A549 (cell line): ENCODE results near the gene NDUFAF2. TPM values are rescaled to one million over a fixed set of nuclear protein-coding genes. Genes with fewer than 3 reads are reported as not detected.

ENCODE experiments used
- ATAC-seq, 2 experiments: fragments of 200-7000 bp in 1 of 2; fragments of >200 bp in 1 of 2; cut with Nextera tagmentation in 1 of 2; cut with Tn5 transposase in 1 of 2; 3 replicates each; pipeline versions ENCODE4 v1.8.0 to v1.9.1; 2018 to 2020; ENCODE audit warnings: mild to moderate bottlenecking in 1 of 2, moderate library complexity in 1 of 2
- CTCF ChIA-PET: fragments of 300-600 bp; sonication (Branson Sonifier 250); formaldehyde crosslinking; extraction: SDS; loops from one replicate; lab custom pipeline; 2021; ENCODE audit warnings: antibody characterized with exemption, inconsistent platforms; lab: Yijun Ruan, JAX
- POLR2A ChIA-PET: fragments of 350-600 bp; formaldehyde crosslinking; extraction: SDS; loops from one replicate; lab custom pipeline; 2021; ENCODE audit warnings: antibody characterized with exemption, inconsistent platforms; lab: Yijun Ruan, JAX
- DNase-seq, 2 experiments: peaks; one replicate each; pipeline versions ENCODE4 v3.0.0 to v3.0.0-alpha.2; 2011 to 2016; ENCODE audit warnings: low read depth in 1 of 2, low spot score in 1 of 2
- FAIRE-seq: peaks from 2 replicates; lab custom pipeline; 2011; peaks lifted over from hg19 to GRCh38; lab: Jason Lieb, UNC
- H3K27ac ChIP-seq, 2 experiments: fragments of >200 bp; sonication (Bioruptor Twin); formaldehyde crosslinking; 3 replicates each; pipeline ENCODE4 v1.5.1; 2016 to 2017
- H3K4me1 ChIP-seq: fragments of >200 bp; sonication (Bioruptor Twin); formaldehyde crosslinking; 3 replicates; pipeline ENCODE4 v1.6.1; 2016
- H3K4me2 ChIP-seq: fragments of >200 bp; sonication (Bioruptor Twin); formaldehyde crosslinking; 3 replicates; pipeline ENCODE4 v1.6.1; 2016
- H3K4me3 ChIP-seq: fragments of >200 bp; sonication (Bioruptor Twin); formaldehyde crosslinking; 3 replicates; pipeline ENCODE4 v1.5.1; 2016
- H3K9me3 ChIP-seq: fragments of >200 bp; sonication (Bioruptor Twin); formaldehyde crosslinking; 3 replicates; pipeline ENCODE4 v1.6.1; 2016
- CBX2 ChIP-seq: fragments of 200-600 bp; sonication (generic); IDR thresholded peaks from 2 replicates; pipeline ENCODE4 v1.6.1; 2016; ENCODE audit warnings: low read depth, mild to moderate bottlenecking, borderline replicate concordance
- CBX8 ChIP-seq: fragments of 200-600 bp; sonication (generic); IDR thresholded peaks from 2 replicates; pipeline ENCODE4 v1.6.1; 2016
- CEBPB ChIP-seq, 2 experiments: fragments of >200 bp in 1 of 2; sonication (Bioruptor Twin) in 1 of 2; formaldehyde crosslinking in 1 of 2; IDR thresholded peaks; 2 replicates each; pipeline ENCODE4 v1.6.1; 2012 to 2016
- CHD4 ChIP-seq: fragments of 200-600 bp; sonication (generic); IDR thresholded peaks from 2 replicates; pipeline ENCODE4 v1.6.1; 2016; ENCODE audit warnings: antibody characterized with exemption, mild to moderate bottlenecking, borderline replicate concordance
- CTCF ChIP-seq: fragments of >200 bp; sonication (Bioruptor Twin); formaldehyde crosslinking; IDR thresholded peaks from 3 replicates; pipeline ENCODE4 v1.5.1; 2016
- E2F6 ChIP-seq: IDR thresholded peaks from 2 replicates; pipeline ENCODE4 v1.6.1; 2012; ENCODE audit warnings: low read depth, borderline replicate concordance
- EHMT2 ChIP-seq: fragments of 200-600 bp; sonication (generic); IDR thresholded peaks from 2 replicates; pipeline ENCODE4 v1.6.1; 2016; ENCODE audit warnings: antibody characterized with exemption, low read depth, mild to moderate bottlenecking, moderate library complexity
- ELK1 ChIP-seq: fragments of 150-350 bp; IDR thresholded peaks from 2 replicates; pipeline ENCODE4 v1.6.1; 2014; ENCODE audit warnings: low read depth, mild to moderate bottlenecking, low read length
- FOSL2 ChIP-seq, 2 experiments: fragments of 450-650 bp in 1 of 2; fragments of >200 bp in 1 of 2; sonication (Bioruptor Twin) in 1 of 2; formaldehyde crosslinking; IDR thresholded peaks; 2 replicates each; pipeline versions ENCODE4 v1.5.0 to v1.6.1; 2016 to 2020; ENCODE audit warnings: mild to moderate bottlenecking in 1 of 2, moderate library complexity in 1 of 2
- FOXS1 ChIP-seq: fragments of 250-450 bp; sonication (Bioruptor Pico); IDR thresholded peaks from 2 replicates; pipeline ENCODE4 v1.5.0; 2020; ENCODE audit warnings: mild to moderate bottlenecking, moderate library complexity
- HDAC2 ChIP-seq: fragments of 200-600 bp; sonication (generic); IDR thresholded peaks from 2 replicates; pipeline ENCODE4 v1.6.1; 2016
- HOXA7 ChIP-seq: fragments of 250-450 bp; sonication (Bioruptor Pico); IDR thresholded peaks from 2 replicates; pipeline ENCODE4 v1.5.0; 2020; ENCODE audit warnings: mild to moderate bottlenecking, moderate library complexity
- HOXB5 ChIP-seq: fragments of 250-450 bp; sonication (Bioruptor Pico); IDR thresholded peaks from 2 replicates; pipeline ENCODE4 v1.5.0; 2020; ENCODE audit warnings: mild to moderate bottlenecking, moderate library complexity
- JUN ChIP-seq, 2 experiments: fragments of >200 bp; sonication (Bioruptor Twin); formaldehyde crosslinking; IDR thresholded peaks; 2 replicates in 1 of 2; 3 replicates in 1 of 2; pipeline ENCODE4 v1.6.1; 2016 to 2017
- JUNB ChIP-seq: fragments of >200 bp; sonication (Bioruptor Twin); formaldehyde crosslinking; IDR thresholded peaks from 2 replicates; pipeline ENCODE4 v1.6.1; 2016
- KDM1A ChIP-seq: fragments of 200-600 bp; sonication (generic); IDR thresholded peaks from 2 replicates; pipeline ENCODE4 v1.6.1; 2016; ENCODE audit warnings: low read depth, mild to moderate bottlenecking
- MAFK ChIP-seq: fragments of 450-650 bp; IDR thresholded peaks from 2 replicates; pipeline ENCODE4 v1.6.1; 2014; ENCODE audit not compliant: partially characterized antibody
- MAZ ChIP-seq: fragments of 150-350 bp; IDR thresholded peaks from 2 replicates; pipeline ENCODE4 v1.6.1; 2014; ENCODE audit warnings: antibody characterized with exemption, low read depth, low read length, borderline replicate concordance
- RAD21 ChIP-seq, 2 experiments: fragments of >200 bp in 1 of 2; sonication (Bioruptor Twin) in 1 of 2; formaldehyde crosslinking in 1 of 2; IDR thresholded peaks in 1 of 2; conservative IDR thresholded peaks in 1 of 2; 2 replicates in 1 of 2; 3 replicates in 1 of 2; pipeline ENCODE4 v1.6.1; 2012 to 2018; ENCODE audit warnings: inconsistent platforms in 1 of 2
- RARB ChIP-seq: fragments of 250-450 bp; sonication (Bioruptor Pico); IDR thresholded peaks from 2 replicates; pipeline ENCODE4 v1.8.0; 2021; ENCODE audit warnings: mild to moderate bottlenecking, moderate library complexity
- SREBF2 ChIP-seq: fragments of 450-650 bp; IDR thresholded peaks from 2 replicates; pipeline ENCODE4 v1.6.1; 2014; ENCODE audit warnings: mild to moderate bottlenecking, moderate library complexity
- TFCP2L1 ChIP-seq: fragments of 250-450 bp; sonication (Bioruptor Pico); IDR thresholded peaks from 2 replicates; pipeline ENCODE4 v1.5.0; 2021; ENCODE audit warnings: mild to moderate bottlenecking
- USF2 ChIP-seq: fragments of 450-650 bp; IDR thresholded peaks from 2 replicates; pipeline ENCODE4 v1.6.1; 2014; ENCODE audit warnings: antibody characterized with exemption
- ZFP36 ChIP-seq: fragments of 450-650 bp; IDR thresholded peaks from 2 replicates; pipeline ENCODE4 v1.6.1; 2014; ENCODE audit warnings: borderline replicate concordance; ENCODE audit not compliant: partially characterized antibody
- ZSCAN20 ChIP-seq: fragments of 250-450 bp; sonication (Bioruptor Pico); IDR thresholded peaks from 2 replicates; pipeline ENCODE4 v1.8.0; 2022; ENCODE audit warnings: mild to moderate bottlenecking, moderate library complexity
- WGBS: methylation state at CpG from one replicate; pipeline ENCODE4 v1.1.6; 2017; ENCODE audit errors: missing lambda C conversion rate; 5-methylcytosine and 5-hydroxymethylcytosine counted together
- polyA plus RNA-seq, 4 experiments: library from polyadenylated mRNA; depleted of rRNA in 3 of 4; stranded (reverse); fragments of >200 nt; fragmentation: RNase III in 1 of 4; extraction: RNeasy Plus Mini Kit Qiagen cat#74134 plus additional on column Dnase treatment in 1 of 4; gene quantifications; 2 replicates in 3 of 4; 3 replicates in 1 of 4; pipeline ENCODE4 v1.2.3, GENCODE V29; 2011 to 2017

NDUFAF2 gene
- polyA plus RNA-seq, 2 of the 4 experiments (the other 2 are of a cell fraction) = 66.1 to 83.7 TPM

GRCh38 chr5:61177070-61177469, 232.1 kb downstream of the NDUFAF2 start (continued):
- TF ChIP-seq HDAC2 (no peak), HOXA7 (CRISPR knock-in tag) (no peak), HOXB5 (CRISPR knock-in tag) (no peak), CBX8 (no peak), KDM1A (no peak), ZFP36 (no peak)

GRCh38 chr5:61177716-61178115, 232.7 kb downstream of the NDUFAF2 start:
- no peak overlapping the region for H3K4me2 ChIP-seq
- no peaks in the 10 kb centered on the region for H3K9me3 ChIP-seq
- ChIA-PET POLR2A (no interaction called here), CTCF (no interaction called here)
- no peaks in the 10 kb centered on the region for H3K4me1 ChIP-seq
- no peak for ATAC-seq
- H3K27ac ChIP-seq = no peak overlapping the region
- no peak for DNase-seq
- no peak for TF ChIP-seq TFCP2L1
- no peak for TF ChIP-seq MAZ
- TF ChIP-seq MAFK = no peak
- TF ChIP-seq E2F6 = no peak
- no peak overlapping the region for H3K4me3 ChIP-seq
- no peak for FAIRE-seq
- WGBS = 85% methylated on average over 7 of the region's 7 CpGs

- Histone ChIP-seq H3K9me3 (no peaks in the 10 kb centered on the region), H3K27ac (no peak overlapping the region), H3K4me3 (no peak overlapping the region), H3K4me1 (no peaks in the 10 kb centered on the region), H3K4me2 (no peak overlapping the region)
- FAIRE-seq (no peak), DNase-seq (no peak), ATAC-seq (no peak)
- no peak for TF ChIP-seq ZSCAN20 (CRISPR knock-in tag)
- no peak for TF ChIP-seq CEBPB (IDR thresholded peaks at IDR 0.05)
- TF ChIP-seq MAFK = peak; percentile 55
- ChIA-PET POLR2A (no interaction called here), CTCF (interaction anchor here (0.6 to 1.2 kb wide), 3 partner anchors 11 to 219 kb away, joined by 3 to 4 read pairs (median 3); no protein-coding TSS in a partner anchor)
- WGBS = 88% methylated on average over 4 of the region's 4 CpGs
Measured at GRCh38 chr5:61178702-61179101, 233.7 kb downstream of the NDUFAF2 start.

GRCh38 chr5:61180886-61181285, 235.9 kb downstream of the NDUFAF2 start:
- no peaks in the 10 kb centered on the region for H3K4me1 ChIP-seq
- no peak for ATAC-seq

More at GRCh38 chr5:61180886-61181285, 235.9 kb downstream of the NDUFAF2 start:
- FAIRE-seq (peak; percentile 89), DNase-seq (no peak)
- WGBS = 51% methylated on average over 2 of the region's 2 CpGs
- H3K9me3 ChIP-seq = no peaks in the 10 kb centered on the region
- H3K27ac ChIP-seq = no peak overlapping the region
- H3K4me2 ChIP-seq = peak overlapping the region; percentile 68
- POLR2A ChIA-PET = no interaction called here
- CTCF ChIA-PET = no interaction called here
- peak overlapping the region; percentile 9; the same call in 1 of the 3 replicates for H3K4me3 ChIP-seq
- TF ChIP-seq FOSL2 (IDR thresholded peaks at IDR 0.05) = no peak
- TF ChIP-seq FOSL2 (CRISPR knock-in tag; IDR thresholded peaks at IDR 0.05) = no peak
- no peak for TF ChIP-seq EHMT2
- no peak for TF ChIP-seq ELK1
- no peak for TF ChIP-seq CBX8
- TF ChIP-seq RARB = no peak
- no peak for TF ChIP-seq CBX2
- TF ChIP-seq SREBF2 = no peak
- no peak for TF ChIP-seq JUNB
- no peak for TF ChIP-seq USF2
- no peak for TF ChIP-seq CHD4
- TF ChIP-seq RAD21 (conservative IDR thresholded peaks at IDR 0.05 in 1 of 2, IDR thresholded peaks at IDR 0.05 in 1 of 2) = no peak
- TF ChIP-seq FOXS1 (CRISPR knock-in tag) = no peak
- TF ChIP-seq CTCF = no peak
- TF ChIP-seq JUN (IDR thresholded peaks at IDR 0.05) = no peak
- TF ChIP-seq CEBPB (IDR thresholded peaks at IDR 0.05) = no peak
